Uterus (tissue), 2 donors: ENCODE results near the gene AUTS2.

Experiments
- CTCF ChIP-seq, 4 experiments: fragments of 200-600 bp in 2 of 4; fragments of 450-650 bp in 2 of 4; sonication (generic) in 2 of 4; IDR thresholded peaks; one replicate each; pipeline ENCODE4 v1.5.1; 2016 to 2019; ENCODE audit warnings: antibody characterized with exemption in 4 of 4, mild to moderate bottlenecking in 2 of 4, moderate library complexity in 1 of 4
- POLR2A ChIP-seq, 2 donors: fragments of 450-650 bp; IDR thresholded peaks; one replicate each; pipeline ENCODE4 v1.6.1; 2016; ENCODE audit warnings: antibody characterized with exemption in 2 of 2, mild to moderate bottlenecking in 1 of 2, moderate library complexity in 1 of 2

- no peak for TF ChIP-seq CTCF (IDR thresholded peaks at IDR 0.05)
- TF ChIP-seq POLR2A (IDR thresholded peaks at IDR 0.05): no peak
Observed at GRCh38 chr7:70726294-70726693, 1128.0 kb downstream of the AUTS2 start.
